ENCODE measurements around the gene ZCCHC10.
"Not testable (repeated sequence)": the region's sequence is repeated elsewhere in the genome, so short reads cannot be mapped to it uniquely, and the experiment has no call there.

ZCCHC10 gene

GRCh38 chr5:133051061-133051541 is 24.8 kb upstream of the ZCCHC10 start:
- peaks cover 71% of the 10 kb centered on the region for H3K4me1 Mint-ChIP-seq
- H3K27ac Mint-ChIP-seq = peak overlapping the region; percentile 100
- H3K9me3 Mint-ChIP-seq = no peaks in the 10 kb centered on the region
- DNase-seq = no peak
- no peak for ATAC-seq
- H3K27me3 Mint-ChIP-seq = no peaks in the 10 kb centered on the region
- H3K4me3 Mint-ChIP-seq = peak overlapping the region; percentile 91 to 97

DNA sequence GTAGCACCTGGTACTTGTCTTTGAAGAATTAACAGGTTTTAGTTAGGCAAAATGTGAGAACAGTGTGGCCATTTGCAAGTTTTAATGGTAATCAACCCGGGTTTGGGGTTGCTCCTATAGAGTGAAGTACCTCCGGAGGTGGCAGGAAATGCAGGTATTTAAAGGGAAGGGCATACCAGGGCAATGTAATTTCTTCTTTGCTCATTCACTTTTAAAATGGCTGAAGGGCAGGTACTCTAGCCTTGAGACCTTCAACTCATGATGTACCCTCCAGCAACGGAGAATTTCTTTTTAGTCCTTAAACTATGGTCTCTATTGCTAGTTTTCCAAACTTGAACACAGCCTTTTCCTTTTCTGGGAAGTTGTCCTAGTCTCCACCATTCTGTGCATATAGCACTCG is 24.2 kb upstream of the ZCCHC10 start:
- no peak for DNase-seq
- Mint-ChIP-seq H3K27me3 (no peaks in the 10 kb centered on the region), H3K4me1 (peaks cover 65% of the 10 kb centered on the region)

GRCh38 chr5:133049726-133050048 is 23.3 kb upstream of the ZCCHC10 start:
- no peak overlapping the region for H3K4me3 Mint-ChIP-seq
- peaks cover 57% of the 10 kb centered on the region for H3K4me1 Mint-ChIP-seq
- DNase-seq = no peak
- no peaks in the 10 kb centered on the region for H3K9me3 Mint-ChIP-seq
- no peak overlapping the region for H3K27ac Mint-ChIP-seq
- H3K27me3 Mint-ChIP-seq = no peaks in the 10 kb centered on the region
- ATAC-seq = no peak

More for the DNA sequence above, 24.2 kb upstream of the ZCCHC10 start:
- H3K9me3 Mint-ChIP-seq = no peaks in the 10 kb centered on the region
- ATAC-seq = no peak
- H3K27ac Mint-ChIP-seq = peak overlapping the region; percentile 100
- H3K4me3 Mint-ChIP-seq = peak overlapping the region; percentile 91 to 97

DNA sequence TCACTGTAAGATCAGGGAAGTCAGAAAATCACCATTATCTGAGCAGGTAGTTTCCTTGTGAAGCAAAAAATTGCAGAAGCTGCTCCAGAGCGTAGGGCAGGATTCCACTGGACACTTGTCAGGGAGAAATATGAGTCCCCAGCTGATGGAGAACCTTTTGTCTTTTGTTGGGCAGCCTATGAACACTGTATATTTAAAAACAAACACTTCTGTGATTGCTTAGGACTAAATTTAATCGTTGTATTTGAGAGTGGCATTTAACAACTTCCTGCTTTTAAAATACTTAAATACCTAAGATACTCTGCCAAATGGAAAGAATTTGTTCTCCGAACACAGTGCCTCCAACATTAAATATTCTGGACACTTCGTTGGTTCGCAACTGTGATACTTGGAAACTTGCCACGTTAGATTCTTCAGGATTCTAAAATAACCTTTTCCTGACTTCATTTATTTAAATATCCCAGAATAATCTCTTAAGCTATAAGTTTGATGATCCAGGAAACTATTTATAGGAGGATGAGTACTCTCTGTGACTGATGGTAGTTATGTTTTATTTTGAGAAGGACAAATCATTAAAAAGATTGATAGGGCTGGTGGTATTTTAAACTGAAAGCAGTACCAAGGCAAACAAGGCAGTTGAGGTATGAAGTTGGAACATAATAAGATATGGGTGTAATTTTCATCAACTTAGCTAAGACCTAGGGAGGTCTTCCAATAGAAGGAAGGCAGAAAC is 22.8 kb upstream of the ZCCHC10 start:
- Mint-ChIP-seq H3K4me1 (peaks cover 51% of the 10 kb centered on the region), H3K27me3 (no peaks in the 10 kb centered on the region), H3K27ac (no peak overlapping the region), H3K4me3 (no peak overlapping the region), H3K9me3 (no peaks in the 10 kb centered on the region)
- DNase-seq = no peak
- no peak for ATAC-seq

DNA sequence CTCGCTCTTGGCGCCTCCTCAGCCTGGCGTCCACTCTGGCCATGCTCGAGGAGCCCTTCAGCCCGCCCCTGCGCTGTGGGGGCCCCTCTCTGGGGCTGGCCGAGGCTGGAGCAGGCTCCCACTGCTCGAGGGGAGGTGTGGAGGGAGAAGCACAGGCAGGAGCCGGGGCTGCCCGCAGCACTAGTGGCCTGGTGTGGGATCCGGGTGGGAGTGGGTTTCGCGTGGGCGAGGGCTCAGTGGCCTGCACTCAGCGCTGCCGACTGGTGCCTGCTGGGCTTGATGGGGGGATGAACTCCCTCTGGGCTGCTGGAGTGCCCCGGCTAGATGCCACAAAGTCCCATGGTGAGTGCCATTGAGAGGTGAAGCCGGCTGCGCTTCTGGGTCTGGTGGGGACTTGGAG is 21.1 kb upstream of the ZCCHC10 start:
- H3K27ac Mint-ChIP-seq = no peak overlapping the region
- no peak overlapping the region for H3K4me3 Mint-ChIP-seq
- ATAC-seq (no peak), DNase-seq (no peak)
- no peaks in the 10 kb centered on the region for H3K9me3 Mint-ChIP-seq
- H3K4me1 Mint-ChIP-seq = peaks cover 34% of the 10 kb centered on the region
- H3K27me3 Mint-ChIP-seq = no peaks in the 10 kb centered on the region

DNA sequence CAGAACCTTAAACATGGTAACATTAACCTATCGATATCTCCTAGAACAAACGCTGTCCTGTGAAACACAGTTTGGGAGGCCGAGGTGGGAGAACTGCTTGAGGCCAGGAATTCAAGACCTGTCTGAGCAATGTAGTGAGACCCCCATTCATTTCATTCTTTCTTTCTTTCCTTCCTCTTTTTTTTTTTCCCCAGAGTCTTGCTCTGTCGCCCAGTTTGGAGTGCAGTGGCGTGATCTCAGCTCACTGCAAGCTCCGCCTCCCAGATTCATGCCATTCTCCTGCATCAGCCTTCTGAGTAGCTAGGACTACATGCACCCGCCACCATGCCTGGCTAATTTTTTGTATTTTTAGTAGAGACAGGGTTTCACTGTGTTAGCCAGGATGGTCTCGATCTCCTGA is 20.2 kb upstream of the ZCCHC10 start:
- not testable (repeated sequence) for H3K27ac Mint-ChIP-seq, H3K27me3 Mint-ChIP-seq, DNase-seq, H3K9me3 Mint-ChIP-seq, H3K4me3 Mint-ChIP-seq, ATAC-seq
- peaks cover 33% of the 10 kb centered on the region for H3K4me1 Mint-ChIP-seq

DNA sequence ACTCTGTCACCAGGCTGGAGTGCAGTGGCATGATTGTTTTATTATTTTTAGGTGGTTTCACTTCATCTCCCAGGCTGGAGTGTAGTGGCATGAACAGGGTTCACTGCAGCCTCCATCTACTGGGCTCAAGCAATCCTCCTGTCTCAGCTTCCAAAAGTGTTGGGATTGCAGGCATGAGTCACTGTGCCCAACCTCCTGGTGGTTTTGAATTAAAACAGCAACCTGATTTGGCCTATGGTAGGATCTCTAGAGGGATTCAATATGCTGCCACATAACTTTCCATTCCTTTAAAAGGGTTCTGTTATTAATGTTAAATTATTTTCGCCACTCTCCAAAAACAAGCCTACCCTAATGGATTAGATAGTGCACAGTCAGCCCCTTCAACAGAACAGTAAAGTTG is 15.6 kb upstream of the ZCCHC10 start:
- no peaks in the 10 kb centered on the region for H3K27me3 Mint-ChIP-seq
- H3K9me3 Mint-ChIP-seq = no peaks in the 10 kb centered on the region
- H3K4me3 Mint-ChIP-seq = no peak overlapping the region
- no peak for ATAC-seq
- DNase-seq = no peak
- H3K4me1 Mint-ChIP-seq = no peaks in the 10 kb centered on the region
- no peak overlapping the region for H3K27ac Mint-ChIP-seq

DNA sequence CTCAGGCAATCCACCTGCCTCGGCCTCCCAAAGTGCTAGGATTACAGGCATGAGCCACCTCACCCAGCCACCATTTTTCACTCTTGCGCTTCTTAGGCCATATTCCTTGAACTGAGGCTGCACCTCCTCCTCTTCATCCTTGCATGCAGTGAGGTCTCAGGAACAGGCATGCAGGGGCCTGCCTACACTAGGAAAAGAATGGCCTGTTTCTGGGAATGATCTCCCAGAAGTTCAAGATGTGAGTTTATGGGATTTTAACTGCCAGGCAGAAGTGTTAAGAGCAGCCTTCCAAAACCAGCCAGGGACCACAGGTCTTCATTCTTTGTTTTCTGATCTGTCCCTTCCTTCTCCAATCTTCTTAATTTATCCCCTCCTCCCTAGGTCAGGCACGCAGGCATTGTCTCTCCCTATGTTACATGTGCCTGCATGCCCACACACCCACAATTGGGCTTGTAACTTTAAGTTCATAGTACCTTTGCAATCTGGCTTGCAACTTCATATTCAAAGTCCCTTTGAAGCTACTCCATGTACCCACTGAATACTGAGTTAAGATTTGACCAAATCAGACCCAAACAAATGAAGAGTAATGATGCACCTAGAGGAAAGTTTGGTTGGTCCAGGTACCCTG is 14.9 kb upstream of the ZCCHC10 start:
- ATAC-seq (no peak), DNase-seq (no peak)
- Mint-ChIP-seq H3K27ac (no peak overlapping the region), H3K4me1 (no peaks in the 10 kb centered on the region), H3K9me3 (no peaks in the 10 kb centered on the region), H3K4me3 (no peak overlapping the region), H3K27me3 (no peaks in the 10 kb centered on the region)

- H3K4me3 Mint-ChIP-seq, H3K9me3 Mint-ChIP-seq, H3K27me3 Mint-ChIP-seq, ATAC-seq, H3K4me1 Mint-ChIP-seq, H3K27ac Mint-ChIP-seq, DNase-seq: not testable (repeated sequence)
Measured at GRCh38 chr5:133036677-133037076, 10.3 kb upstream of the ZCCHC10 start.

DNA sequence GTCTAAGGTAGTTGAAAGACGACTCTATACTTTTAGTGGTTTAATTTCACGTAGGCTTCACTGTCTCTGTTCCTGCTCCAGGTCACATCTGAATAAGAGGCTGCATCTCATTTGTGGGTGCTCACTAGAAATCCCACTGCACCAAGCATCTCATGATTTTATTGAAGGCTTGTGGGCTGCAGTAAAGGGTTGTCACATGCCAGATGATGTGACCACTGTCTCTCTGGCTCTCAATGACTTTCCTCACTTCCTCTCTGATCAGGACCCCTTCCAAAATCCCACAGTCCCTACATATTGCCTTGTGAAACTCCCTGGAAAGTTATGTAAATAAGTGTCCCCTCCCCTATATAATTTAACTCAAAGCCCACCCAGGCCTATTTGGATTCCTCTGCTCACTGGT is 8.9 kb upstream of the ZCCHC10 start:
- ATAC-seq (no peak), DNase-seq (no peak)
- Mint-ChIP-seq H3K9me3 (no peaks in the 10 kb centered on the region), H3K27ac (no peak overlapping the region), H3K4me1 (peaks cover 8% of the 10 kb centered on the region), H3K27me3 (no peaks in the 10 kb centered on the region), H3K4me3 (no peak overlapping the region)

DNA sequence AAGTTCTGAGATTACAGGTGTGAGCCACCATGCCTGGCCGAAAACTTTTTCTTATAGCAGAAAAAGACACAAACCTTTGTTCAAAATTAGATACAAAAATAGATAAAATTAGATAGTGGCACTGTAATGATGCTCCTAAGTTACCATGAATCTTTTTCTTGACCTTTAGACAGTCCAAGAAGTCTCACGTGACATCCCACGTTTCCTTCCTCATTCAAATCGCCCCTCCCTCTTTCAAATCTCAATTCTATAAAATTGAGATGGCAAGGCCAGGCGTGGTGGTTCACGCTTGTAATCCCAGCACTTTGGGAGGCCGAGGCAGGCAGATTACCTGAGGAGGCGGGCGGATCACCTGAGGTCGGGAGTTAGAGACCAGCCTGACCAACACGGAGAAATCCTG is 7.7 kb upstream of the ZCCHC10 start:
- H3K4me1 Mint-ChIP-seq = peaks cover 8% of the 10 kb centered on the region
- no peak overlapping the region for H3K27ac Mint-ChIP-seq
- H3K27me3 Mint-ChIP-seq = no peaks in the 10 kb centered on the region
- no peak overlapping the region for H3K4me3 Mint-ChIP-seq
- H3K9me3 Mint-ChIP-seq = no peaks in the 10 kb centered on the region
- ATAC-seq = no peak
- DNase-seq = no peak

DNA sequence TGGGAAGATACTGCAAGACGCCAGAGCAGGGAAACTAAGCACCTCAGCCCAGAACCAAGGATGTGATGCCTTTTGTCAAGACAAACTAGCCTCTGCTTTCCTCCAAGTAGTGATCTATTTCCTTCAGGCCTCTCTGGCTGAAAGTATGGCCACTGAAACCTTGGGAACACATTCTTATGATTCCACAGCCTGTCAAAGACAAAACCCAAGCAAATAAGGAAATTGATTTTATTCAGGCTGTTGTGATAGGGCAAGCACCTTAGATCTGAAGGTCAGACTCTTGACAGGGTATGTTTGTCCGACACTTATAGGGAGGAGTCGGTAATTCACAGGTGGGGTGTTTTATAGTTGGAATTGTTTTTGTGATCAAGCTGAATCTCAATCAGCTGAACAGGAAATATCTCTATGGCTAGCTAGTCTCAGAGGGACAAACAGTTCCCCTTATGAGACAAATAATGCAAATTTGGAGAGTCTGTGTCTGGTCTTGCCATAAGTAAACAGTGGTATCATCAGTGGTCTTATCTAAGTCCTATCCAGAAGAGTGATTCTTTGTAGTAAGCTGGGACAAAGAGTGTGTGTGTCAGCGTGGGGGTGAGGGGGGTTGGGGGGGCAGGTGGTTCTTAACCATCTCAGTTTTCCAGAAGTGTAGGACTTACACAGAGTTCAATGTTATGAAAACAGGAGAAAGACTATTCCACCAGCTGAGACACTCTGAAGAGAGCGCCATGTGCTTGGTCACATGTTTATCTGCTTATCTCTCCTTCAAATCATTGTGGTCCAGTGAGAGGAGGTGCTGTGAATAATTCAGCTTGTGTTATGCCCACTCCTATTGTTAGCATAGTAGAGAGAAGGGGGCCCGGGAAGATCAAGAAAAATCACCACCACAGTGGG is 6.7 kb upstream of the ZCCHC10 start:
- DNase-seq (no peak), ATAC-seq (no peak)
- Mint-ChIP-seq H3K4me1 (peaks cover 8% of the 10 kb centered on the region), H3K9me3 (no peaks in the 10 kb centered on the region), H3K27ac (no peak overlapping the region), H3K4me3 (no peak overlapping the region), H3K27me3 (no peaks in the 10 kb centered on the region)

GRCh38 chr5:133030343-133031005 is 4.1 kb upstream of the ZCCHC10 start:
- no peak overlapping the region for H3K4me3 Mint-ChIP-seq
- no peaks in the 10 kb centered on the region for H3K9me3 Mint-ChIP-seq
- peaks cover 12% of the 10 kb centered on the region for H3K4me1 Mint-ChIP-seq
- no peak overlapping the region for H3K27ac Mint-ChIP-seq
- DNase-seq = no peak
- H3K27me3 Mint-ChIP-seq = no peaks in the 10 kb centered on the region
- no peak for ATAC-seq

DNA sequence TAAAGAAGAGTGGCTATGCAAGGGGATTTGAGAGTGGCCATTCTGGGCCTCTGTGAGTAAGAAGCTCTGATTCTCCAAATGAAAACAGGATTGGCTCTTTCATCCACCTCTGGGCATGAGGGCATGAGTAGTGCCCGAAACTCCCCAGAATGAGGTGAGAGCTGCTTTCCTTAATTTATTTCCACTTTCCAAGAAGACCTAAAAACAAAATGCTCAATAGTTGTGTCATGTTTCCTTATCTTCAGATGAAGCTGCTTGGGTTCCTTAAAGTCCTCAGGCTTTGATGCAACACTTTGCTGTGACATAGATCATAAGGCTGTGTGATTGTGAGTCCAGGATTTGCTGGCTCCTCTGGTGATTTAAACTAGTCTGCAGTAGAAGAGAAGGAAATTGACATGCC is 3.1 kb upstream of the ZCCHC10 start:
- no peaks in the 10 kb centered on the region for H3K9me3 Mint-ChIP-seq
- peaks cover 22% of the 10 kb centered on the region for H3K4me1 Mint-ChIP-seq
- no peak for ATAC-seq
- DNase-seq = no peak
- H3K27me3 Mint-ChIP-seq = no peaks in the 10 kb centered on the region
- no peak overlapping the region for H3K4me3 Mint-ChIP-seq
- no peak overlapping the region for H3K27ac Mint-ChIP-seq

- H3K4me3 Mint-ChIP-seq = peak overlapping the region; percentile 93 to 94
- no peak for DNase-seq
- H3K9me3 Mint-ChIP-seq = no peaks in the 10 kb centered on the region
- ATAC-seq = no peak
- peak overlapping the region in 1 of 2 donors; percentile 91 for H3K27ac Mint-ChIP-seq
- H3K27me3 Mint-ChIP-seq = no peaks in the 10 kb centered on the region
- peaks cover 23% of the 10 kb centered on the region for H3K4me1 Mint-ChIP-seq
Measured at GRCh38 chr5:133026664-133027153, 360 bp upstream of the ZCCHC10 start.
